GM12878 (cell line): ENCODE results near the gene GPSM1. TPM values are rescaled to one million over a fixed set of nuclear protein-coding genes. Genes with fewer than 3 reads are reported as not detected.

Experiments
- FOXK2 ChIP-seq: fragments of 450-650 bp; IDR thresholded peaks from 2 replicates; pipeline ENCODE4 v1.6.1; 2017; ENCODE audit warnings: mild to moderate bottlenecking, moderate library complexity
- IRF3 ChIP-seq: fragments of 450-650 bp; IDR thresholded peaks from 2 replicates; pipeline ENCODE4 v1.6.1; 2014; ENCODE audit warnings: mild to moderate bottlenecking
- JUND ChIP-seq: IDR thresholded peaks from 2 replicates; pipeline ENCODE4 v1.6.1; 2012; ENCODE audit warnings: low read depth, mild to moderate bottlenecking, low read length, improper control_type of control experiment, moderate library complexity
- KAT2A ChIP-seq: conservative IDR thresholded peaks from 2 replicates; pipeline ENCODE4 v1.6.1; 2011; ENCODE audit warnings: low read depth, low read length; ENCODE audit not compliant: control insufficient read depth
- RB1 ChIP-seq: fragments of 450-650 bp; formaldehyde crosslinking; IDR thresholded peaks from 2 replicates; pipeline ENCODE4 v1.6.1; 2017; ENCODE audit warnings: mild to moderate bottlenecking, borderline replicate concordance
- RUNX3 ChIP-seq: IDR thresholded peaks from 2 replicates; pipeline ENCODE4 v1.6.1; 2012; ENCODE audit warnings: low read length, inconsistent platforms
- TCF7 ChIP-seq: IDR thresholded peaks from 2 replicates; pipeline ENCODE4 v1.6.1; 2014; ENCODE audit warnings: antibody characterized with exemption, borderline replicate concordance
- ZBTB40 ChIP-seq: fragments of 450-650 bp; IDR thresholded peaks from 2 replicates; pipeline ENCODE4 v1.6.1; 2016; ENCODE audit warnings: mild to moderate bottlenecking, moderate library complexity, borderline replicate concordance
- ZNF274 ChIP-seq: IDR thresholded peaks from one replicate; pipeline ENCODE4 v1.8.0; 2011; ENCODE audit not compliant: insufficient read length, insufficient read depth
- polyA plus RNA-seq, 11 experiments: library from polyadenylated mRNA; depleted of rRNA in 4 of 11; unstranded in 6 of 11; stranded (reverse) in 5 of 11; fragments of >200 nt; fragmentation: Nextera tagmentation in 4 of 11; fragmentation: Illumina TruSeq in 1 of 11; extraction: Ambion mirVana in 4 of 11; extraction: Trizol in 1 of 11; gene quantifications; 1 replicate in 1 of 11; 2 replicates in 10 of 11; pipeline versions ENCODE4 v1.2.1 to v1.2.3, GENCODE V29; 2011 to 2016; ENCODE audit warnings: inconsistent platforms in 2 of 11, missing spikeins in 2 of 11, low read depth in 1 of 11
- total RNA-seq, 4 experiments: library from RNA; depleted of rRNA in 3 of 4; stranded (reverse); fragments of >200 nt in 3 of 4; fragmentation: Illumina TruSeq in 1 of 4; extraction: Trizol in 1 of 4; gene quantifications; 2 replicates each; pipeline versions ENCODE4 v1.2.1 to v1.2.3, GENCODE V29; 2013 to 2021

GPSM1 gene
- total and polyA plus RNA-seq, 10 of the 15 experiments (the other 5 are each of a cell fraction or from before 2014, with no cell fraction given) = 0.04 to 0.10 (median 0.10) TPM; not detected in 7

- TF ChIP-seq RUNX3 = no peak
- TF ChIP-seq IRF3 = no peak
- TF ChIP-seq ZNF274 = no peak
- TF ChIP-seq KAT2A = no peak
- TF ChIP-seq ZBTB40 = no peak
- TF ChIP-seq TCF7 = no peak
- TF ChIP-seq FOXK2 = no peak
- TF ChIP-seq JUND = no peak
- no peak for TF ChIP-seq RB1
Observed at GRCh38 chr9:136361754-136362449, 34.6 kb downstream of the GPSM1 start (continued).
